Measurements from ENCODE around the gene RALY.

DNA sequence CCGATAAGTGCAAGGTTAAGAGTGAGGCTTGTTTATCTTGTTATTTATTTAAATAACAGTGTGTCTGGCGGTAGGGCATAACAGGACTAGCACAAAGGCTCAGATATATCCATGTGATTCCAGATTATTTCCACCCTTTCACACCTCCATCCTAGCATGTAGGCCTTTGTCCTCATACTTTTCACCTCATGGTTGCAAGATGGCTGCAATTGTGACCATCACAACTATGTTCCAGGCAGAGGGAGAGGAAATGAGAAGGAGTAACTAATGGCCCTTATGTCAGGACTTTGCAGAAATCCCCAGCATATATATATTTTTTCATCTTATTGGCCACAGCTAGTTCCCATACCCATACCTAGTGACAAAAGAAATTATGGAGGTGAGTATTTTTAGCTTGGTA, 23.5 kb upstream of the RALY start:
- TF ChIP-seq, protein P1, sequence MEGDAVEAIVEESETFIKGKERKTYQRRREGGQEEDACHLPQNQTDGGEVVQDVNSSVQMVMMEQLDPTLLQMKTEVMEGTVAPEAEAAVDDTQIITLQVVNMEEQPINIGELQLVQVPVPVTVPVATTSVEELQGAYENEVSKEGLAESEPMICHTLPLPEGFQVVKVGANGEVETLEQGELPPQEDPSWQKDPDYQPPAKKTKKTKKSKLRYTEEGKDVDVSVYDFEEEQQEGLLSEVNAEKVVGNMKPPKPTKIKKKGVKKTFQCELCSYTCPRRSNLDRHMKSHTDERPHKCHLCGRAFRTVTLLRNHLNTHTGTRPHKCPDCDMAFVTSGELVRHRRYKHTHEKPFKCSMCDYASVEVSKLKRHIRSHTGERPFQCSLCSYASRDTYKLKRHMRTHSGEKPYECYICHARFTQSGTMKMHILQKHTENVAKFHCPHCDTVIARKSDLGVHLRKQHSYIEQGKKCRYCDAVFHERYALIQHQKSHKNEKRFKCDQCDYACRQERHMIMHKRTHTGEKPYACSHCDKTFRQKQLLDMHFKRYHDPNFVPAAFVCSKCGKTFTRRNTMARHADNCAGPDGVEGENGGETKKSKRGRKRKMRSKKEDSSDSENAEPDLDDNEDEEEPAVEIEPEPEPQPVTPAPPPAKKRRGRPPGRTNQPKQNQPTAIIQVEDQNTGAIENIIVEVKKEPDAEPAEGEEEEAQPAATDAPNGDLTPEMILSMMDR (conservative IDR thresholded peaks at IDR 0.05): no peak
- no peak for TF ChIP-seq EZH2 (IDR thresholded peaks at IDR 0.05; ENCODE audit: low read depth)
